Liver (tissue), 9 donors: Measurements from ENCODE around the gene NDUFB7. TPM values are rescaled to one million over a fixed set of nuclear protein-coding genes. Genes with fewer than 3 reads are reported as not detected.
"Not testable (repeated sequence)": the region's sequence is repeated elsewhere in the genome, so short reads cannot be mapped to it uniquely, and the experiment has no call there.

Experiments used
- DNase-seq: peaks from one replicate; pipeline ENCODE4 v3.0.0-alpha.2; 2017; ENCODE audit warnings: low spot score
- H3K27ac ChIP-seq, 2 donors: one replicate each; pipeline ENCODE4 v1.7.0; 2013; ENCODE audit warnings: inconsistent platforms in 2 of 2, low read length in 2 of 2, control low read depth in 1 of 2, low read depth in 1 of 2, mild to moderate bottlenecking in 1 of 2
- H3K27me3 ChIP-seq, 4 donors: one replicate each; pipeline versions ENCODE4 v1.6.1 to v1.7.0; 2013; ENCODE audit warnings: low read length in 3 of 4, inconsistent platforms in 1 of 4, mild to moderate bottlenecking in 1 of 4, moderate library complexity in 1 of 4; ENCODE audit not compliant: control insufficient read depth in 4 of 4, insufficient read depth in 4 of 4
- H3K36me3 ChIP-seq, 4 donors: one replicate each; pipeline versions ENCODE4 v1.6.1 to v1.7.0; 2013; ENCODE audit warnings: low read length in 3 of 4, mild to moderate bottlenecking in 3 of 4, low read depth in 1 of 4, moderate library complexity in 1 of 4; ENCODE audit not compliant: control insufficient read depth in 4 of 4, insufficient read depth in 3 of 4
- H3K4me1 ChIP-seq, 4 donors: one replicate each; pipeline versions ENCODE4 v1.6.1 to v1.7.0; 2013; ENCODE audit warnings: low read length in 3 of 4, mild to moderate bottlenecking in 3 of 4, moderate library complexity in 1 of 4; ENCODE audit not compliant: control insufficient read depth in 4 of 4, insufficient read depth in 4 of 4
- H3K4me3 ChIP-seq, 3 donors: one replicate each; pipeline versions ENCODE4 v1.6.1 to v1.7.0; 2013; ENCODE audit warnings: low read length in 3 of 3, control low read depth in 1 of 3, low read depth in 1 of 3, mild to moderate bottlenecking in 1 of 3
- H3K9ac ChIP-seq, 2 donors: one replicate each; pipeline ENCODE4 v1.7.0; 2013; ENCODE audit warnings: low read length in 2 of 2, mild to moderate bottlenecking in 2 of 2, moderate library complexity in 2 of 2, control low read depth in 1 of 2, low read depth in 1 of 2
- H3K9me3 ChIP-seq, 4 donors: one replicate each; pipeline versions ENCODE4 v1.6.1 to v1.7.0; 2013; ENCODE audit warnings: low read length in 3 of 4; ENCODE audit not compliant: control insufficient read depth in 4 of 4
- ATF3 ChIP-seq: IDR thresholded peaks from 2 replicates; pipeline ENCODE4 v1.6.1; 2016; ENCODE audit warnings: antibody characterized with exemption
- EGR1 ChIP-seq, 2 donors: IDR thresholded peaks; 2 replicates each; pipeline ENCODE4 v1.6.1; 2016 to 2018; ENCODE audit warnings: antibody characterized with exemption in 2 of 2, low read depth in 2 of 2
- FOXA1 ChIP-seq: IDR thresholded peaks from 2 replicates; pipeline ENCODE4 v1.6.1; 2016; ENCODE audit warnings: antibody characterized with exemption
- FOXA2 ChIP-seq: IDR thresholded peaks from 2 replicates; pipeline ENCODE4 v1.6.1; 2016; ENCODE audit warnings: antibody characterized with exemption
- GABPA ChIP-seq, 2 donors: IDR thresholded peaks in 1 of 2; conservative IDR thresholded peaks in 1 of 2; 2 replicates each; pipeline ENCODE4 v1.6.1; 2016; ENCODE audit warnings: antibody characterized with exemption in 2 of 2, mild to moderate bottlenecking in 1 of 2, moderate library complexity in 1 of 2
- HNF4A ChIP-seq, 2 donors: conservative IDR thresholded peaks; 2 replicates each; pipeline ENCODE4 v1.6.1; 2016; ENCODE audit warnings: antibody characterized with exemption in 2 of 2, mild to moderate bottlenecking in 2 of 2
- HNF4G ChIP-seq: IDR thresholded peaks from 2 replicates; pipeline ENCODE4 v1.6.1; 2016; ENCODE audit warnings: antibody characterized with exemption
- JUND ChIP-seq, 2 donors: IDR thresholded peaks; 2 replicates each; pipeline ENCODE4 v1.6.1; 2016; ENCODE audit warnings: antibody characterized with exemption in 2 of 2
- NR2F2 ChIP-seq: IDR thresholded peaks from 2 replicates; pipeline ENCODE4 v1.6.1; 2016; ENCODE audit warnings: antibody characterized with exemption
- RXRA ChIP-seq, 2 donors: IDR thresholded peaks; 2 replicates each; pipeline ENCODE4 v1.6.1; 2017 to 2018; ENCODE audit warnings: antibody characterized with exemption in 2 of 2, mild to moderate bottlenecking in 1 of 2
- TAF1 ChIP-seq: conservative IDR thresholded peaks from 2 replicates; pipeline ENCODE4 v1.6.1; 2016; ENCODE audit warnings: antibody characterized with exemption, mild to moderate bottlenecking
- YY1 ChIP-seq: IDR thresholded peaks from 2 replicates; pipeline ENCODE4 v1.6.1; 2016; ENCODE audit warnings: antibody characterized with exemption, mild to moderate bottlenecking
- WGBS: extraction: QIAGEN DNeasy Blood & Tissue Kit; methylation state at CpG from one replicate; pipeline ENCODE4 v1.1.7; 2013; 5-methylcytosine and 5-hydroxymethylcytosine counted together
- polyA plus RNA-seq, 2 donors: library from polyadenylated mRNA; stranded (reverse) in 1 of 2; unstranded in 1 of 2; fragments of 200-250 nt in 1 of 2; fragments of >200 nt in 1 of 2; fragmentation: Nextera tagmentation in 1 of 2; extraction: Ambion mirVana in 1 of 2; gene quantifications; one replicate each; pipeline versions ENCODE4 v1.2.1 to v1.2.3, GENCODE V29; 2013 to 2015
- total RNA-seq, 2 donors: library from RNA; depleted of rRNA; stranded (reverse); fragments of >200 nt; gene quantifications; one replicate each; pipeline ENCODE4 v1.2.3, GENCODE V29; 2014
- TF ChIP-seq, protein P1 (sequence below): IDR thresholded peaks from 2 replicates; pipeline ENCODE4 v1.6.1; 2016; ENCODE audit warnings: antibody characterized with exemption, mild to moderate bottlenecking
- donor health status: healthy.
- donor health status: healthy.
- donor health status: healthy.
- donor health status: healthy.
- donor health status: healthy.

The NDUFB7 gene
- total and polyA plus RNA-seq, 4 donors = 110 to 293 (median 252) TPM

- WGBS = 95% methylated on average over 5 of the region's 5 CpGs
- DNase-seq = no peak
- no peaks in the 10 kb centered on the region for H3K27me3 ChIP-seq
- TF ChIP-seq HNF4A (conservative IDR thresholded peaks at IDR 0.05) (no peak), GABPA (IDR thresholded peaks at IDR 0.05 in 1 of 2, conservative IDR thresholded peaks at IDR 0.05 in 1 of 2) (no peak), JUND (IDR thresholded peaks at IDR 0.05) (no peak), NR2F2 (no peak)
- no peaks in the 10 kb centered on the region for H3K9me3 ChIP-seq
- no peak overlapping the region for H3K4me3 ChIP-seq
- H3K27ac ChIP-seq = no peak overlapping the region
- H3K9ac ChIP-seq = no peak overlapping the region
- H3K4me1 ChIP-seq = peaks cover 0 to 21% (median 12%) of the 10 kb centered on the region in 4 donors
- peaks cover 0 to 4% (median 0%) of the 10 kb centered on the region in 4 donors for H3K36me3 ChIP-seq
Observed at GRCh38 chr19:14544047-14544446, 27.8 kb downstream of the NDUFB7 start.

GRCh38 chr19:14542711-14543328, 29.0 kb downstream of the NDUFB7 start:
- 75% methylated on average over 7 of the region's 7 CpGs for WGBS

GRCh38 chr19:14541979-14542378, 29.9 kb downstream of the NDUFB7 start:
- not testable (repeated sequence) for H3K27me3 ChIP-seq, H3K4me3 ChIP-seq, H3K36me3 ChIP-seq, H3K9me3 ChIP-seq, H3K27ac ChIP-seq, DNase-seq, H3K9ac ChIP-seq
- peaks cover 0 to 21% (median 12%) of the 10 kb centered on the region in 4 donors for H3K4me1 ChIP-seq
- 96% methylated on average over 5 of the region's 5 CpGs for WGBS

More at GRCh38 chr19:14542711-14543328, 29.0 kb downstream of the NDUFB7 start:
- Histone ChIP-seq H3K27me3 (no peaks in the 10 kb centered on the region), H3K9ac (no peak overlapping the region), H3K4me3 (no peak overlapping the region), H3K4me1 (peaks cover 0 to 21% (median 12%) of the 10 kb centered on the region in 4 donors), H3K36me3 (peaks cover 0 to 4% (median 0%) of the 10 kb centered on the region in 4 donors), H3K27ac (no peak overlapping the region), H3K9me3 (no peaks in the 10 kb centered on the region)
- no peak for DNase-seq
- TF ChIP-seq EGR1 (IDR thresholded peaks at IDR 0.05; ENCODE audit: low read depth in 2 of 2) = no peak
- TF ChIP-seq ATF3 = no peak
- TF ChIP-seq RXRA (IDR thresholded peaks at IDR 0.05) = no peak
- TF ChIP-seq NR2F2 = no peak
- no peak for TF ChIP-seq TAF1
- no peak for TF ChIP-seq YY1
- no peak for TF ChIP-seq HNF4G
- TF ChIP-seq, protein P1, sequence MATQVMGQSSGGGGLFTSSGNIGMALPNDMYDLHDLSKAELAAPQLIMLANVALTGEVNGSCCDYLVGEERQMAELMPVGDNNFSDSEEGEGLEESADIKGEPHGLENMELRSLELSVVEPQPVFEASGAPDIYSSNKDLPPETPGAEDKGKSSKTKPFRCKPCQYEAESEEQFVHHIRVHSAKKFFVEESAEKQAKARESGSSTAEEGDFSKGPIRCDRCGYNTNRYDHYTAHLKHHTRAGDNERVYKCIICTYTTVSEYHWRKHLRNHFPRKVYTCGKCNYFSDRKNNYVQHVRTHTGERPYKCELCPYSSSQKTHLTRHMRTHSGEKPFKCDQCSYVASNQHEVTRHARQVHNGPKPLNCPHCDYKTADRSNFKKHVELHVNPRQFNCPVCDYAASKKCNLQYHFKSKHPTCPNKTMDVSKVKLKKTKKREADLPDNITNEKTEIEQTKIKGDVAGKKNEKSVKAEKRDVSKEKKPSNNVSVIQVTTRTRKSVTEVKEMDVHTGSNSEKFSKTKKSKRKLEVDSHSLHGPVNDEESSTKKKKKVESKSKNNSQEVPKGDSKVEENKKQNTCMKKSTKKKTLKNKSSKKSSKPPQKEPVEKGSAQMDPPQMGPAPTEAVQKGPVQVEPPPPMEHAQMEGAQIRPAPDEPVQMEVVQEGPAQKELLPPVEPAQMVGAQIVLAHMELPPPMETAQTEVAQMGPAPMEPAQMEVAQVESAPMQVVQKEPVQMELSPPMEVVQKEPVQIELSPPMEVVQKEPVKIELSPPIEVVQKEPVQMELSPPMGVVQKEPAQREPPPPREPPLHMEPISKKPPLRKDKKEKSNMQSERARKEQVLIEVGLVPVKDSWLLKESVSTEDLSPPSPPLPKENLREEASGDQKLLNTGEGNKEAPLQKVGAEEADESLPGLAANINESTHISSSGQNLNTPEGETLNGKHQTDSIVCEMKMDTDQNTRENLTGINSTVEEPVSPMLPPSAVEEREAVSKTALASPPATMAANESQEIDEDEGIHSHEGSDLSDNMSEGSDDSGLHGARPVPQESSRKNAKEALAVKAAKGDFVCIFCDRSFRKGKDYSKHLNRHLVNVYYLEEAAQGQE = no peak
- no peak for TF ChIP-seq FOXA2
- no peak for TF ChIP-seq FOXA1
